ENCODE data around the gene B3GALNT2.
"Not testable (repeated sequence)": the region's sequence is repeated elsewhere in the genome, so short reads cannot be mapped to it uniquely, and the experiment has no call there.

Gene B3GALNT2

DNA sequence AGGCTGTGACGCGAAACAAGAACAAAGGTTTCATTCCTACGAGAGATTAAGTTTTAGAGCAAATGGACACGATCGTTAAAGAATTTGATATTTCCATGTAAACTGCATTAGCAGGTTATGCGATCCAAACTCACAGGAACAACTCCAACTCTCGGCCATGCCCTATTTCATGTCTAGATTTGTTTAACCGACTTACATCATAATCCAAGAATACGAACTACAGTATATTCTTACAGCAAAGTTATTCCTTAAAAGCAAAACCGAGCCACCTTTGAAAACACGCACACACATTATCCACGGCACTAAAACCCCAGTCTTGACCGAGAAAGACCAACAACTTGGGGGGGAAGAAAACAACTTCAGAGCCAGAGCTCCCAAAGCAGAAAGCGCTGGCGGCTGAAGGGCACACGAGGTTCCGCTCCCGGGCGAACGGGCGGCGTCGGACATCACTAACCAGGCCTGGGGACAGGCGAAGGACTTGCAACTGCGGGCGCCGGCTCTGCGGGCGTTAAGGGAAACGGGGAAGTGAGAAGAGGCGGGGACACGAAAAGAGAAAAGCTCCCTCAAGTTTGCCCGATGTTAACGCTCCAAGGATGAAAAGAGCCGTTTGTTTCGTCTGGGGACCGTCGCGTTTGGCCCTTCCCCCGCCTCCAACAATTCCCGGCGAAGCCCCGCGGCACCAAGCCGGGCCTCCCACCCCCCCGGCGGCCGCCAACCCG, 690 bp downstream of the B3GALNT2 start:
- peak; percentile 32 to 33 for DNase-seq

- no peak for DNase-seq
Measured at GRCh38 chr1:235502601-235503402, 1.4 kb downstream of the B3GALNT2 start.

DNA sequence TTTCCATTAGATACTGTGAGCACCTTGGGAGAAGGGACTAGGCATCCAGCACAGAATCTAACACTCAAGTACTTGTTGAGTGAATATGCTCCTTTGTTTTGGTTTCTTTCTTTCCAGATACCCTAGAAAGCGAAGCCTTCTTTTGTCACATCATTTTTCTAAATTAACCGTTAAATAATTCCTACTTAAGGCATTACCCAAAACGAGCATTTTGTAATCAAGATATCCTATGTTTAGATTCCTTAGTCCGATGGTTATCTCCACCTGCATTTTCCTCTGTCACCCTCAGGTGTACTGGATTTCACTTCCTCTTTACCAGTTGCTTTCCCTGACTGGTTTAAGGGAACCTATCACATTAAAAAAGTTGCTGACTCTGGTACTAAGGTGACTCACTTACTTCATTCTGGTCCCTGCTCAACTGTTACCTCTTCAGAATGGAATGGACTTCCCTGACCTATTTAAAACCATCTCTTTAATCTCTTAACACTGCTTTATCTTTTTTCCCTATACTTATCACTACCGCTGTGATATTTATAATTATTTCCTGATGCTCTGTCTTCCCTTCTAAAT, 3.2 kb downstream of the B3GALNT2 start:
- no peak for DNase-seq

- DNase-seq = no peak
Measured at GRCh38 chr1:235495551-235495950, 8.7 kb downstream of the B3GALNT2 start.

- no peak for DNase-seq
Measured at GRCh38 chr1:235495030-235495429, 9.2 kb downstream of the B3GALNT2 start.

GRCh38 chr1:235494531-235494930, 9.7 kb downstream of the B3GALNT2 start:
- DNase-seq = no peak

DNA sequence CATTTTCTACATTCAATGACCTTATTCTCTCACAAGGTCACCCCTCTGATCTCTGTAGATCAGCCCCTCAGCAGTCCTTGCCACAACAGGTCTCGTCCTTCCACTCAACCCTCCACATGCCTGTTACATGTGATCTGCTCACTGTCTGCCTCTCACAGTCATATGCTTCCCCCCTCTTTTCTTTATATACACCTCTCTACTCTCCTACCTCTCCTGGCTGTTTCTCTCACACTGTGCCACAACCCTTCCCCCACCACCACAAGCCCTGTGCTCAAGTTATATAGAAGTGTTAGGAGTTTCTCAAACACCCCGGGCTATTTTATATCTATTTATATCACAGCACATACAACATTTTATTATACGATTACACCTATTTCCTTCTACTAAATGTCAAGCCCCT, 12.6 kb downstream of the B3GALNT2 start:
- DNase-seq = no peak

GRCh38 chr1:235486321-235486720, 17.9 kb downstream of the B3GALNT2 start:
- DNase-seq = no peak

- no peak for DNase-seq
Measured at GRCh38 chr1:235485558-235485957, 18.7 kb downstream of the B3GALNT2 start.

DNA sequence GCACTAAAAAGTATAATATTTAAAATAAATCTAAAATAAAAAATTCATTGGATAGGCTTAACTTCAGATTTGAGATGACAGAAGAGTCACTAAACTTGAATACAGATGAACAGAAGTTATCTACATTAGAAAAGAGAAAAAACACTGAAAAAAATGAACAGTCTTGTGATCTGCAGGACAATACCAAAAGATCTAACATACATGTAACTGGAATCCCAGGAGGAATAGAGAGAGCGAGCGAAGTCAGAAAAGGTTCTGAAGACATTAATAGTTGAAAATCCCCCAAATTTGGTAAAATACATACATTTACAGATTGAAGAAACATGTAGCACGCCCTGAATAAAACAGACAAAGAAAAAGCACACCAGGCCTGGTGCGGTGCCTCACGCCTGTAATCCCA, 21.2 kb downstream of the B3GALNT2 start:
- no peak for DNase-seq

GRCh38 chr1:235473806-235474205, 30.4 kb downstream of the B3GALNT2 start:
- no peak for DNase-seq

GRCh38 chr1:235470741-235471439, 33.4 kb downstream of the B3GALNT2 start:
- no peak for DNase-seq

DNA sequence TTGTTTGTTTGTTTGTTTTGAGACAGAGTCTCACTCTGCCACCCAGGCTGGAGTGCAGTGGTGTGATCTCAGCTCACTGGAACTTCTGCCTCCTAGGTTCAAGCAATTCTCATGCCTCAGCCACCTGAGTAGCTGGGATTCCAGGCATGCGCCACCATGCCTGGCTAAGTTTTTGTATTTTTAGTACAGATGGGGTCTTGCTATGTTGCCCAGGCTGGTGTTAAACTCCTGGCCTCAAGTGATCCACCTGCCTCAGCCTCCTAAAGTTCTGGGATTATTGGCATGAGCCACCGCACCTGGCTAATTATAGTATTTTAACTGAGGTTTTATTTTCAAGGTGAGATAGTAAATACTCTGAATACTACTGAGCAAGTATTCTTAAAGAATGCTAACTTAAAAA, 34.4 kb downstream of the B3GALNT2 start:
- not testable (repeated sequence) for DNase-seq

- no peak for DNase-seq
Measured at GRCh38 chr1:235468970-235469369, 35.3 kb downstream of the B3GALNT2 start.

DNA sequence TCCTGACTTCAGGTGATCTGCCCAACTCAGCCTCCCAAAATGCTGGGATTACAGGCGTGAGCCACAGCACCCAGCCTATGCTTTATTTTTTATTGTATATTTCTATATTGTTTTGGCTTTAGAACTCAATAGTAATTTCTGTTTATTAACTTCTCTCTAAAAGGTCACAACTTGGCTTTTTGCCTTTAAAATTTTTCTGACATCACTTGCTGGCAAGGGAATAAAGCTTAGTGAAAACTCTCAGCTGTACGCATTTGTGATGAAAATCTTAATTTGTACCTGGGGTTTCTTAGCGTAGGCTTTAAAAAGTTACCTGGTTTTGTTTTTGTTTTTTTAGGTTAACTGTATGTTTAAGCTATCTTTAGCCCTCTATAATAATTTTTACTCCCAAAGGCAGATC, 36.2 kb downstream of the B3GALNT2 start:
- no peak for DNase-seq

DNA sequence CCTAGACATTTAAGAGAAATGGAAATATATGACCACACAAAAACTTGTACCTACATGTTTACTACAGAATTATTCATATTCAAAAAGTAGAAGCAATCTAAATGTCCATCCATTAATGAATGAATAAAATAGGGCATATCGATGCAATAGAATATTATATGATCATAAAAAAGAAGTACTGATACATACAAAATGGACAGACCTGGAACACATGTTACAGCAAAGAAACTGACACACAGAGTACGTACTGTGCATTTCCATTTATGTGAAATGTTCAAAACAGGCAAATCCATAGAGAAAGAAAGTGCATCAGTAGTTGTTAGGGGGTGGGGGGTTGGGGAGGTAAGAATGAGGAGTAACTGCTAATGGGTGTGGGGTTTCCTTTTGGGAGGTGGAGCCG, 39.2 kb downstream of the B3GALNT2 start:
- DNase-seq = no peak

DNA sequence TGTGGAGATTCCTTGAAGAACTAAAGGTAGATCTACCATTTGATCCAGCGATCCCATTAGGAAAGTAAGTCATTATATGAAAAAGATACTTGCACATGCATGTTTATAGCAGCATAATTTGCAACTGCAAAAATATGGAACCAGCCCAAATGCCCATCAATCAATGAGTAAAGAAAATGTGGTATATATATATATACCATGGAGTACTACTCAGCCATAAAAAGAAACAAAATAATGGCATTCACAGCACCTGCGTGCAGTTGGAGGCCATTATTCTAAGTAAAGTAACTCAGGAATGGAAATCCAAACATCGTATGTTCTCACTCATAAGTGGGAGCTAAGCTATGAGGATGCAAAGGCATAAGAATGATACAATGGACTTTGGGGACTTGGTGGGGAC, 41.4 kb downstream of the B3GALNT2 start:
- DNase-seq = not testable (repeated sequence)

- DNase-seq = no peak
Measured at GRCh38 chr1:235461954-235462353, 42.3 kb downstream of the B3GALNT2 start.

- DNase-seq = no peak
Measured at GRCh38 chr1:235460770-235461169, 43.5 kb downstream of the B3GALNT2 start.

- DNase-seq = not testable (repeated sequence)
Measured at GRCh38 chr1:235457856-235458255, 46.4 kb downstream of the B3GALNT2 start.

GRCh38 chr1:235455823-235456222, 48.4 kb downstream of the B3GALNT2 start:
- no peak for DNase-seq

GRCh38 chr1:235455097-235455496, 49.2 kb downstream of the B3GALNT2 start:
- DNase-seq = no peak

DNA sequence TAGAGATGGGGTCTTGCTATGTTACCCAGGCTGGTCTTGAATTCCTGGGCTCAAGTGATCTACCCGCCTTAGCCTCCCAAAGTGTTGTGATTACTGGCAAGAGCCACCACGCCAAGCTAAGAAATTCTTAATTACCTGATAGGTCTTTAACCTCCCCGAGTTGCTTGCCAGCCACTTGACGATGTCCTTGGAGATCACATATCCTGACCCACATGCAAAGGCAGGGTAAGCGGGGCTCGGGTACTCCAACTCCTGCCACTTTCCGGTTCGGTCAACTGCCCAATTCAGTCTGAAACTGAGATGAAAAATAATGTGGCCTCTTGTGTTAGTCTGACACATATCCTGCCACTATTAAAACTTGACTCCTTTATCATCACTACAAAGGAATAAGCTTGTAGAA, 50.2 kb downstream of the B3GALNT2 start:
- DNase-seq = no peak
